B cell (primary cell): ENCODE data around the gene PRKCB.

ENCODE experiments used
- EZH2 ChIP-seq: IDR thresholded peaks from 2 replicates; pipeline ENCODE4 v1.6.1; 2012; ENCODE audit warnings: borderline replicate concordance, low read depth, mild to moderate bottlenecking, moderate library complexity, low read length; ENCODE audit not compliant: insufficient read depth, poor library complexity, severe bottlenecking
- TF ChIP-seq, protein P1 (sequence below): fragments of 200-600 bp; IDR thresholded peaks from one replicate; pipeline ENCODE4 v1.8.0; 2022; ENCODE audit warnings: antibody characterized with exemption, mild to moderate bottlenecking

DNA sequence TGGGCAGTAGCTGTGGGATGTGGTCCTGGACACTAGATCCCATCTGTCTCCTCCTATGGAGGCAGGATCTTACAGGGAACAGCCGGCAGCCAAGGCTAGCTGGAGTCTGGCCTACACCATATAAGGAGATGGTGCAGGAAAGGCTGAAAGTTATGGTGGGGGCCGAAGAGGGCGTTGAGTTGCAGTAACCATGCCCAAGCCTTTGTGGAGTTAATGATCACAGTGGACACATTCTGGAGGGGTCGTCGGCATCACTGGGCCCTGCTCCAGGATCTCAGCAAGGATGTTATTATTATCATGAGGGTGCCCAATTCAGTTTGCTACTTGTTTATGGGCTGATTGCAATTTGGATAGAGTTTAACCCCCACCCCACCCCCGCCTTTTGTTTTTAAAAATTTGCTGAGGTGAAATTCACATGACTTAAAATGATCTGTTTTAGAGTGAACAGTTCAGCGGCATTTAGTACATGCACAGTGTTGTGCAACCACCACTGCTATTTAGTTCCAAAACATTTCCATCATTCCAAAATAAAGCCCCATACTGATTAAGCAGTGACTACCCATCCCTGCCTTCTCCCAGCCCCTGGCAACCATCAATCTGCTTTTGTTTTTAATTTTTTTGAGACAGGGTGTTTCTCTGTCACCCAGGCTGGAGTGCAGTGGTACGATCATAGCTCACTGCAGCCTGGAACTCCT lies 236.0 kb downstream of the PRKCB start:
- TF ChIP-seq, protein P1, sequence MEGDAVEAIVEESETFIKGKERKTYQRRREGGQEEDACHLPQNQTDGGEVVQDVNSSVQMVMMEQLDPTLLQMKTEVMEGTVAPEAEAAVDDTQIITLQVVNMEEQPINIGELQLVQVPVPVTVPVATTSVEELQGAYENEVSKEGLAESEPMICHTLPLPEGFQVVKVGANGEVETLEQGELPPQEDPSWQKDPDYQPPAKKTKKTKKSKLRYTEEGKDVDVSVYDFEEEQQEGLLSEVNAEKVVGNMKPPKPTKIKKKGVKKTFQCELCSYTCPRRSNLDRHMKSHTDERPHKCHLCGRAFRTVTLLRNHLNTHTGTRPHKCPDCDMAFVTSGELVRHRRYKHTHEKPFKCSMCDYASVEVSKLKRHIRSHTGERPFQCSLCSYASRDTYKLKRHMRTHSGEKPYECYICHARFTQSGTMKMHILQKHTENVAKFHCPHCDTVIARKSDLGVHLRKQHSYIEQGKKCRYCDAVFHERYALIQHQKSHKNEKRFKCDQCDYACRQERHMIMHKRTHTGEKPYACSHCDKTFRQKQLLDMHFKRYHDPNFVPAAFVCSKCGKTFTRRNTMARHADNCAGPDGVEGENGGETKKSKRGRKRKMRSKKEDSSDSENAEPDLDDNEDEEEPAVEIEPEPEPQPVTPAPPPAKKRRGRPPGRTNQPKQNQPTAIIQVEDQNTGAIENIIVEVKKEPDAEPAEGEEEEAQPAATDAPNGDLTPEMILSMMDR, result no peak
- TF ChIP-seq EZH2, result no peak
